HCT116 (cell line): ENCODE measurements around the gene CALR3. TPM values are rescaled to one million over a fixed set of nuclear protein-coding genes. Genes with fewer than 3 reads are reported as not detected.
A peak's percentile ranks its signal among the peaks of the same experiment; 100 is the strongest.
"Not testable (repeated sequence)": the region's sequence is repeated elsewhere in the genome, so short reads cannot be mapped to it uniquely, and the experiment has no call there.

ENCODE experiments used
- ATAC-seq: fragments of 200-7000 bp; cut with Tn5 transposase; 2 replicates; pipeline ENCODE4 v1.9.1; 2020; ENCODE audit warnings: mild to moderate bottlenecking, moderate library complexity
- BruUV-seq: library from RNA; stranded (reverse); fragments of 400-500 nt; replicated peaks from 2 replicates; lab custom pipeline; 2021; lab: Mats Ljungman, UMichigan
- CTCF ChIA-PET: fragments of 300-600 bp; sonication (Branson Sonifier 250); formaldehyde crosslinking; loops from one replicate; lab custom pipeline; 2021; ENCODE audit warnings: antibody characterized with exemption; lab: Charles Lee
- POLR2A ChIA-PET: fragments of 300-600, 350-600 bp; sonication (Branson Sonifier 250); formaldehyde crosslinking; loops from one replicate; lab custom pipeline; 2021; ENCODE audit warnings: antibody characterized with exemption; lab: Charles Lee
- RAD21 ChIA-PET, 2 experiments: fragments of 300-600 bp; sonication (Branson Sonifier 250); formaldehyde crosslinking; loops; one replicate each; lab custom pipeline; 2023; ENCODE audit warnings: low total read pairs in 2 of 2; ENCODE audit not compliant: uncharacterized antibody in 2 of 2, unreplicated experiment in 2 of 2, low non-redundant PET in 1 of 2; lab: Charles Lee
- DNase-seq: peaks from one replicate; pipeline ENCODE4 v3.0.0-alpha.2; 2010; ENCODE audit warnings: low read depth, low spot score
- H2AFZ ChIP-seq: fragments of 200-600 bp; shearing (Covaris generic), sonication (generic); 2 replicates; pipeline ENCODE4 v1.6.1; 2017; ENCODE audit warnings: low read depth, mixed run types, mixed read lengths, antibody characterized with exemption, low read length; ENCODE audit not compliant: poor library complexity, severe bottlenecking
- H3K27ac ChIP-seq: 2 replicates; pipeline ENCODE4 v1.5.1; 2012; ENCODE audit warnings: low read depth, low read length
- H3K27me3 ChIP-seq: fragments of 200-600 bp; sonication (generic); 2 replicates; pipeline ENCODE4 v1.6.1; 2016; ENCODE audit warnings: mixed run types, low read length, mixed read lengths; ENCODE audit not compliant: insufficient read depth
- H3K36me3 ChIP-seq, 2 experiments: fragments of 200-500 bp in 1 of 2; fragments of 200-600 bp in 1 of 2; sonication (Bioruptor generic) in 1 of 2; sonication (generic) in 1 of 2; 2 replicates each; pipeline versions ENCODE4 v1.5.1 to v1.6.1; 2014 to 2016; ENCODE audit warnings: low read length in 2 of 2, inconsistent platforms in 1 of 2, mixed read lengths in 1 of 2, mixed run types in 1 of 2; ENCODE audit not compliant: insufficient read depth in 2 of 2, control insufficient read depth in 1 of 2
- H3K4me1 ChIP-seq, 2 experiments: fragments of 200-600 bp in 1 of 2; sonication (generic) in 1 of 2; 2 replicates each; pipeline versions ENCODE4 v1.5.1 to v1.6.1; 2012 to 2017; ENCODE audit warnings: low read length in 2 of 2, inconsistent platforms in 1 of 2, mild to moderate bottlenecking in 1 of 2, mixed read lengths in 1 of 2, mixed run types in 1 of 2, moderate library complexity in 1 of 2; ENCODE audit not compliant: insufficient read depth in 2 of 2, control insufficient read depth in 1 of 2
- H3K4me2 ChIP-seq: fragments of 200-600 bp; sonication (generic); 2 replicates; pipeline ENCODE4 v1.6.1; 2017; ENCODE audit warnings: mixed run types, low read length, mixed read lengths
- H3K4me3 ChIP-seq, 2 experiments: fragments of 200-600 bp in 1 of 2; sonication (generic) in 1 of 2; replicated peaks in 1 of 2; 2 replicates each; pipeline ENCODE4 v1.5.1; 2011 to 2016; ENCODE audit warnings: low read length in 2 of 2, control low read depth in 1 of 2, low read depth in 1 of 2, mild to moderate bottlenecking in 1 of 2, mixed read lengths in 1 of 2, mixed run types in 1 of 2
- H3K79me2 ChIP-seq: fragments of 200-600 bp; sonication (generic); 2 replicates; pipeline ENCODE4 v1.6.1; 2017; ENCODE audit warnings: mild to moderate bottlenecking, mixed run types, low read length, moderate library complexity, mixed read lengths; ENCODE audit not compliant: insufficient read depth
- H3K9ac ChIP-seq: fragments of 200-600 bp; sonication (generic); 2 replicates; pipeline ENCODE4 v1.6.1; 2016; ENCODE audit warnings: low read length, mixed read lengths
- H3K9me2 ChIP-seq: fragments of 200-600 bp; sonication (generic), shearing (Covaris generic); 2 replicates; pipeline ENCODE4 v1.6.1; 2017; ENCODE audit warnings: mixed run types, mild to moderate bottlenecking, moderate library complexity; ENCODE audit not compliant: insufficient read depth
- H3K9me3 ChIP-seq, 2 experiments: fragments of 200-500 bp in 1 of 2; fragments of 200-600 bp in 1 of 2; sonication (Bioruptor generic) in 1 of 2; sonication (generic) in 1 of 2; 2 replicates each; pipeline ENCODE4 v1.6.1; 2014 to 2017; ENCODE audit warnings: low read length in 2 of 2, mixed read lengths in 2 of 2, inconsistent platforms in 1 of 2, low read depth in 1 of 2, mild to moderate bottlenecking in 1 of 2, mixed run types in 1 of 2, moderate library complexity in 1 of 2; ENCODE audit not compliant: control insufficient read depth in 1 of 2, insufficient read depth in 1 of 2
- H4K20me1 ChIP-seq: fragments of 200-600 bp; sonication (generic), shearing (Covaris generic); 2 replicates; pipeline ENCODE4 v1.6.1; 2017; ENCODE audit warnings: mixed run types, mild to moderate bottlenecking, moderate library complexity; ENCODE audit not compliant: insufficient read depth
- EGR1 ChIP-seq: IDR thresholded peaks from 2 replicates; pipeline ENCODE4 v1.6.1; 2012; ENCODE audit warnings: low read depth
- EZH2 ChIP-seq: fragments of 200-600 bp; sonication (generic); IDR thresholded peaks from 2 replicates; pipeline ENCODE4 v1.6.1; 2017; ENCODE audit warnings: antibody characterized with exemption, mixed run types
- EZH2phosphoT487 ChIP-seq: fragments of 200-600 bp; IDR thresholded peaks from 2 replicates; pipeline ENCODE4 v1.6.1; 2018; ENCODE audit warnings: antibody characterized with exemption, borderline replicate concordance
- POLR2A ChIP-seq: IDR thresholded peaks from 2 replicates; pipeline ENCODE4 v1.7.0; 2011; ENCODE audit warnings: borderline replicate concordance; ENCODE audit not compliant: insufficient read depth, insufficient read length; ENCODE audit errors: extremely low read depth
- POLR2AphosphoS5 ChIP-seq: IDR thresholded peaks from 2 replicates; pipeline ENCODE4 v1.6.1; 2011; ENCODE audit warnings: mild to moderate bottlenecking, low read depth, low read length, moderate library complexity
- YY1 ChIP-seq: IDR thresholded peaks from 2 replicates; pipeline ENCODE4 v1.6.1; 2011; ENCODE audit warnings: low read length, low read depth, moderate library complexity, mild to moderate bottlenecking; ENCODE audit not compliant: insufficient replicate concordance; ENCODE audit errors: extremely low read depth
- ZFX ChIP-seq: fragments of 450-650 bp; IDR thresholded peaks from 2 replicates; pipeline ENCODE4 v1.6.1; 2017
- ZNF274 ChIP-seq: fragments of 200-500 bp; sonication (Bioruptor generic); IDR thresholded peaks from 2 replicates; pipeline ENCODE4 v1.6.1; 2014; ENCODE audit warnings: mild to moderate bottlenecking, low read depth, low read length, inconsistent platforms
- intact Hi-C: fragments of 100-400 bp; cut with micrococcal nuclease; formaldehyde crosslinking; loops from 2 replicates; pipeline ENCODE4 v1.10.0; 2022
- total RNA-seq: library from RNA; stranded (reverse); gene quantifications from one replicate; pipeline ENCODE4 v1.2.1, GENCODE V29; 2021; ENCODE audit not compliant: unreplicated experiment
- TF ChIP-seq, protein P1 (sequence below): IDR thresholded peaks from 2 replicates; pipeline ENCODE4 v1.6.1; 2012
- TF ChIP-seq, protein P2 (sequence below): IDR thresholded peaks from 2 replicates; pipeline ENCODE4 v1.6.1; 2012

The CALR3 gene
- total RNA-seq, 1 experiment from 2014 or later: not detected

DNA sequence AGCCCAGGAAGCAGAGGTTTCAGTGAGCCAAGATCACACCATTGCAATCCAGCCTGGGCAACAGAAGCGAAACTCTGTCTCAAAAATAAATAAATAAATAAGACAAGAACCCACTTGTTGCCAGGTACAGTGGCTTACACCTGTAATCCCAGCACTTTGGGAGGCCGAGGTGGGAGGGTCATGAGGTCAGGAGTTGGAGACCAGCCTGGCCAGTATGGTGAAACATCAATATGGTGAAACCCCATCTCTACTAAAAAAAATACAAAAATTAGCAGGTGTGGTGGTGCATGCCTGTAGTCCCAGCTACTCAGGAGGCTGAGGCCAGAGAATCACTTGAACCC lies 23.4 kb downstream of the CALR3 start:
- Histone ChIP-seq H3K9ac (peak overlapping the region; percentile 78; the same call in 1 of the 2 replicates), H3K4me1 (peaks cover 6 to 16% of the 10 kb centered on the region in 2 experiments; a peak in 3 of 4 replicates), H3K4me2 (peak overlapping the region; percentile 99), H3K27ac (peak overlapping the region; percentile 72), H3K79me2 (peaks cover 40% of the 10 kb centered on the region), H3K4me3 (peak overlapping the region; percentile 43 to 93)
- DNase-seq, H2AFZ ChIP-seq, ATAC-seq, RAD21 ChIA-PET, intact Hi-C loops, H3K36me3 ChIP-seq, H4K20me1 ChIP-seq, H3K9me3 ChIP-seq, H3K27me3 ChIP-seq, POLR2A ChIA-PET, BruUV-seq, H3K9me2 ChIP-seq, CTCF ChIA-PET: not testable (repeated sequence)

DNA sequence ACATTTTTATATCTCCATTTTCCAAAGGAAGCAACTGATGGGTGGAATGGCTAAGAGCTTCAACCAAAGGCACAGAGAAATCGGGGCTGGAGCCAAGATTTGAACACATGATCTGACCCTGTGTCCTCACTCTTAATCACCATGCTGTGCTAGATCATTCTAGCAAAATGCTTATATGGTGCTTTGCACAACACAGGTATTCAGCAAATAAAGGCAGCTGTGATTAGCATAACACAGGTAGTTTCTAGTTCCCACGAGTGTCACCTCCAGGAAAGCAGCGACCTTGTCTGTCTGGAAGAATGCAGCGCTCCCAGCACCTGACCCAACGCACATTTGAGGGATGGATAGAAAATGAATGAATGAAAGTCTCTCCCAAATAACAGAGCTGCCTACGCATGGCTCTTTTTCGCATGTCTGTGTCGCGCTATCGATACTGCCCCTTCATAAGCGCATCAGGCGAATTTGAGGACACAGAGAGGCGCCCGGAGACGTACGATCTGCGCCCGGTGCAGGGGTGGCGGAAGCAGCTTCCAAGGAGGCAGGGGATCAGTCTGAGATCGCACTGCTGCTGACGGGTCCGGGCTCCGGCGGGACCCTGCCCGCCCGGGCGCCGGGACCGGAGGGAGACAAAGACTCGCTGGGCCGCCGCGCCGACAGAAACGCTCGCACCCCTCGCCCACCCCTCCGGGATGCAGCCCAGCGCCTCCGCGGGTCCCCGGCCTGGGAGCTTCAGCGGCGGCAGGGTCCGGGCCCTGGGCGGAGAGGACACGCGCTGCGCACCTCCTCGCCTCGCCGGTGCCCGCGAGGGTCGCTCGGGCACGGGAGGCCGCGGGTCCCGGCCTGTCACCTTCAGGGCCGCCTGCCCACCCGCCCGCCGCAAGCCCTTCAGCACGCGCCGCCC lies 24.8 kb downstream of the CALR3 start:
- H3K4me1 ChIP-seq: peaks cover 6 to 16% of the 10 kb centered on the region in 2 experiments; a peak in 3 of 4 replicates
- TSS peak; percentile 66 for BruUV-seq

More for the DNA sequence above, 24.8 kb downstream of the CALR3 start:
- peak overlapping the region; percentile 99 for H3K4me2 ChIP-seq
- H4K20me1 ChIP-seq: no peaks in the 10 kb centered on the region
- no peaks in the 10 kb centered on the region for H3K36me3 ChIP-seq
- H3K27me3 ChIP-seq: no peaks in the 10 kb centered on the region
- H3K4me3 ChIP-seq: peak overlapping the region; percentile 57 to 93
- peak; percentile 24 for ATAC-seq
- ChIA-PET POLR2A (no interaction called here), CTCF (no interaction called here), RAD21 (no interaction called here)
- H3K79me2 ChIP-seq: peaks cover 53% of the 10 kb centered on the region
- H3K9me2 ChIP-seq: no peaks in the 10 kb centered on the region
- H3K9ac ChIP-seq: peak overlapping the region; percentile 78
- no peaks in the 10 kb centered on the region; a peak in 1 of 4 replicates for H3K9me3 ChIP-seq
- peak overlapping the region; percentile 65 for H3K27ac ChIP-seq
- no peak for DNase-seq
- H2AFZ ChIP-seq: no peak overlapping the region
- intact Hi-C loops: no loop called here
- TF ChIP-seq ZNF274: no peak
- TF ChIP-seq POLR2AphosphoS5: no peak
- no peak for TF ChIP-seq POLR2A
- TF ChIP-seq, protein P1, sequence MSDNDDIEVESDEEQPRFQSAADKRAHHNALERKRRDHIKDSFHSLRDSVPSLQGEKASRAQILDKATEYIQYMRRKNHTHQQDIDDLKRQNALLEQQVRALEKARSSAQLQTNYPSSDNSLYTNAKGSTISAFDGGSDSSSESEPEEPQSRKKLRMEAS: peak; percentile 29; the same call in 1 of the 2 replicates
- TF ChIP-seq, protein P2, sequence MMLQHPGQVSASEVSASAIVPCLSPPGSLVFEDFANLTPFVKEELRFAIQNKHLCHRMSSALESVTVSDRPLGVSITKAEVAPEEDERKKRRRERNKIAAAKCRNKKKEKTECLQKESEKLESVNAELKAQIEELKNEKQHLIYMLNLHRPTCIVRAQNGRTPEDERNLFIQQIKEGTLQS: no peak
- peak; percentile 87; the same call in 1 of the 2 replicates for TF ChIP-seq ZFX
- no peak for TF ChIP-seq EZH2phosphoT487
- no peak for TF ChIP-seq EZH2
- TF ChIP-seq YY1: no peak
- no peak for TF ChIP-seq EGR1
